ENCODE measurements around the gene CSTA. TPM values are rescaled to one million over a fixed set of nuclear protein-coding genes. Genes with fewer than 3 reads are reported as not detected.

CSTA gene
- total RNA-seq, 2 donors from 2014 or later = 1.3 to 2.2 TPM

Other genes with a start within 250 kb of the CSTA start
- gene CASR, start 141.6 kb upstream of the CSTA start, total RNA-seq = 1 to 10 TPM in 1 of 2 donors, under 1 TPM in 1; 0.10 to 1.3 TPM
- 10 to 100 TPM; 13.7 to 17.1 TPM for gene MIX23, start 58.0 kb downstream of the CSTA start, total RNA-seq
- 10 to 100 TPM; 18.3 to 27.6 TPM for gene FAM162A, start 58.9 kb downstream of the CSTA start, total RNA-seq
- 1 to 10 TPM; 4.6 to 5.1 TPM for gene WDR5B, start 90.8 kb downstream of the CSTA start, total RNA-seq
- 10 to 100 TPM; 50.5 to 55.6 TPM for gene KPNA1, start 189.7 kb downstream of the CSTA start, total RNA-seq
- 10 to 100 TPM; 19.6 to 20.2 TPM for gene PARP9, start 239.1 kb downstream of the CSTA start, total RNA-seq
- gene DTX3L, start 239.1 kb downstream of the CSTA start, total RNA-seq = 10 to 100 TPM; 31.3 to 34.0 TPM